ENCODE measurements around the gene UPF2.

Gene UPF2

GRCh38 chr10:11901833-11902475, 140.7 kb downstream of the UPF2 start:
- no peaks in the 10 kb centered on the region for H3K4me1 ChIP-seq (ENCODE audit: control insufficient read depth, insufficient read depth, low read length)
- H3K27me3 ChIP-seq (replicated peaks; ENCODE audit: control insufficient read depth, insufficient read depth, low read length) = peaks cover 15% of the 10 kb centered on the region
- H3K9ac ChIP-seq (ENCODE audit: low read length) = no peak overlapping the region
- no peaks in the 10 kb centered on the region for H3K36me3 ChIP-seq (ENCODE audit: control insufficient read depth, insufficient read depth, low read length, severe bottlenecking)
- H3K9me3 ChIP-seq (ENCODE audit: control insufficient read depth, low read length) = no peaks in the 10 kb centered on the region
- no peak for DNase-seq (ENCODE audit: low read depth)
- no peak overlapping the region for H3K4me3 ChIP-seq (ENCODE audit: low read length)

GRCh38 chr10:11901454-11901832, 141.2 kb downstream of the UPF2 start:
- Histone ChIP-seq H3K9ac (ENCODE audit: low read length) (no peak overlapping the region), H3K27me3 (replicated peaks; ENCODE audit: control insufficient read depth, insufficient read depth, low read length) (peaks cover 15% of the 10 kb centered on the region), H3K9me3 (ENCODE audit: control insufficient read depth, low read length) (no peaks in the 10 kb centered on the region), H3K4me3 (ENCODE audit: low read length) (no peak overlapping the region), H3K36me3 (ENCODE audit: control insufficient read depth, insufficient read depth, low read length, severe bottlenecking) (no peaks in the 10 kb centered on the region), H3K4me1 (ENCODE audit: control insufficient read depth, insufficient read depth, low read length) (no peaks in the 10 kb centered on the region)
- DNase-seq (ENCODE audit: low read depth) = no peak

GRCh38 chr10:11901036-11901301, 141.6 kb downstream of the UPF2 start:
- Histone ChIP-seq H3K36me3 (ENCODE audit: control insufficient read depth, insufficient read depth, low read length, severe bottlenecking) (no peaks in the 10 kb centered on the region), H3K9ac (ENCODE audit: low read length) (no peak overlapping the region), H3K9me3 (ENCODE audit: control insufficient read depth, low read length) (no peaks in the 10 kb centered on the region), H3K4me3 (ENCODE audit: low read length) (no peak overlapping the region), H3K27me3 (replicated peaks; ENCODE audit: control insufficient read depth, insufficient read depth, low read length) (peaks cover 15% of the 10 kb centered on the region), H3K4me1 (ENCODE audit: control insufficient read depth, insufficient read depth, low read length) (no peaks in the 10 kb centered on the region)
- DNase-seq (ENCODE audit: low read depth) = no peak

- H3K9ac ChIP-seq (ENCODE audit: low read length) = no peak overlapping the region
- H3K27me3 ChIP-seq (replicated peaks; ENCODE audit: control insufficient read depth, insufficient read depth, low read length) = peaks cover 15% of the 10 kb centered on the region
- no peaks in the 10 kb centered on the region for H3K9me3 ChIP-seq (ENCODE audit: control insufficient read depth, low read length)
- no peak overlapping the region for H3K4me3 ChIP-seq (ENCODE audit: low read length)
- H3K4me1 ChIP-seq (ENCODE audit: control insufficient read depth, insufficient read depth, low read length) = no peaks in the 10 kb centered on the region
- H3K36me3 ChIP-seq (ENCODE audit: control insufficient read depth, insufficient read depth, low read length, severe bottlenecking) = no peaks in the 10 kb centered on the region
- DNase-seq (ENCODE audit: low read depth) = no peak
Measured at GRCh38 chr10:11899067-11899876, 143.3 kb downstream of the UPF2 start.

DNA sequence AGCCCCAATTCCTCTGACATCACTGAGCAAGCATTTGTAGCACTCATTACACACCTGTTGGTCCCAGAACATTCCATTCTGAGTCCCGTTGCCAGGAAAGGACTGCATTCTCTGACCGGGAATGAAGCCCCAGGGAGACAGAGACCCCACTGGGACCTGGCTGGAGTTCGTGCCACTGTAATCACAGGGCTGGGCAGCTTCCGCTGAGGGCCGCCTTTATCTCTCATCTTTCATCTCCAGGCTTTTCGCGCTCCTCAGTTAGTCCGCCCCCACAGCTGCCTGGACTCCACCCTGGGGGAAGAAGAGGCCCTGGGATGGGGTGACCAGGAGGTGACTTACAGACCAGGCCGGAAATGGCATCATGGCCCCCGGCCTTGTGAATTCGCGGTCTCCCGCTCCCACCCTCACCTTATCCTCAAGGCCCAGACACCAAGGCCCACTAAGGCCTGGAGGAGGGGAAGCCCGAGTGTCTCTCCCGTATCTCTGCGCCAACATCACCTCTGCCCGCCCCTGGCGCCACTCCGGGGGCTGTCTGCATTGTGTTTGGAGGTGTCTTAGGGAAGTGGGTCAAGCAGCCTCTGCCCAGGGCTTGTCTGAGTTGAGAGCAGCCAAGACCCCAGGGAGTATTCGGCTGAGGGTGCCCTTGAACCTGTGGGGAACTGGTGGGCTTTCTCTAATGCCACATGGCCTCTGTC, 144.1 kb downstream of the UPF2 start:
- DNase-seq (ENCODE audit: low read depth) = no peak
- Histone ChIP-seq H3K9me3 (ENCODE audit: control insufficient read depth, low read length) (no peaks in the 10 kb centered on the region), H3K4me1 (ENCODE audit: control insufficient read depth, insufficient read depth, low read length) (no peaks in the 10 kb centered on the region)

GRCh38 chr10:11898033-11898371, 144.6 kb downstream of the UPF2 start:
- DNase-seq (ENCODE audit: low read depth) = no peak
- H3K9ac ChIP-seq (ENCODE audit: low read length) = no peak overlapping the region
- no peaks in the 10 kb centered on the region for H3K9me3 ChIP-seq (ENCODE audit: control insufficient read depth, low read length)
- no peak overlapping the region for H3K4me3 ChIP-seq (ENCODE audit: low read length)
- no peaks in the 10 kb centered on the region for H3K36me3 ChIP-seq (ENCODE audit: control insufficient read depth, insufficient read depth, low read length, severe bottlenecking)
- peaks cover 15% of the 10 kb centered on the region for H3K27me3 ChIP-seq (replicated peaks; ENCODE audit: control insufficient read depth, insufficient read depth, low read length)
- no peaks in the 10 kb centered on the region for H3K4me1 ChIP-seq (ENCODE audit: control insufficient read depth, insufficient read depth, low read length)

More for the DNA sequence above, 144.1 kb downstream of the UPF2 start:
- Histone ChIP-seq H3K9ac (ENCODE audit: low read length) (no peak overlapping the region), H3K36me3 (ENCODE audit: control insufficient read depth, insufficient read depth, low read length, severe bottlenecking) (no peaks in the 10 kb centered on the region), H3K27me3 (replicated peaks; ENCODE audit: control insufficient read depth, insufficient read depth, low read length) (peaks cover 15% of the 10 kb centered on the region), H3K4me3 (ENCODE audit: low read length) (no peak overlapping the region)

DNA sequence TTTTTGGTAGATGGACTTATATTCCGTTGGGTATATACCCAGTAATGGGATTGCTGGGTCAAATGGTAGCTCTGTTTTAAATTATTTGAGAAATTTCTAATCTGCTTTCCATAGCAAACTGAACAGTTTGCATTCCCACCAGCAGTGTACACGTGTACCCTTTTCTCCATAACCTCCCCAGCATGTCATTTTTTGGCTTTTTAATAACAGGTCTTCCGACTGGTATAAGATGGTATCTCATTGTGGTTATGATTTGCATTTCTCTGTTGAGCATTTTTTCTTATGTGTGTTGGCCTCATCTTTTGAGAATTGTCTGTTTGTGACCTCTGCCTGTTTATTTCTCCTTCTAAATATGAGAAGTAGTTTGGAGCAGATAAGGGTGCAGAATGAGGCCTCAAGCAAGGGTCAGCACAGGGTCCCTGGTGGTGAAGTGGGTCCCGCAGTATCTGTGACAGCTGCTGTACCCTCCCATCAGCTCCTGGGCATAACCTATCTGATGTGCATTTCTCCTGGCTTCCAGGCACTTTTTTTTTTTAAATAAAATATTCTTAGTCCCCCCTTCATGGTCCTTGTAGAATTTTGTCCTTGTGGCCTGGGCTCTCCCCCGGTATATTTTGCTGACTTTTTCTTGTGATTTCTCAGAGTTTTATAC, 145.9 kb downstream of the UPF2 start:
- Histone ChIP-seq H3K9me3 (ENCODE audit: control insufficient read depth, low read length) (no peaks in the 10 kb centered on the region), H3K27me3 (replicated peaks; ENCODE audit: control insufficient read depth, insufficient read depth, low read length) (peaks cover 6% of the 10 kb centered on the region), H3K36me3 (ENCODE audit: control insufficient read depth, insufficient read depth, low read length, severe bottlenecking) (no peaks in the 10 kb centered on the region), H3K4me3 (ENCODE audit: low read length) (no peak overlapping the region), H3K9ac (ENCODE audit: low read length) (no peak overlapping the region), H3K4me1 (ENCODE audit: control insufficient read depth, insufficient read depth, low read length) (no peaks in the 10 kb centered on the region)
- DNase-seq (ENCODE audit: low read depth) = no peak

GRCh38 chr10:11895598-11895997, 147.0 kb downstream of the UPF2 start:
- no peak overlapping the region for H3K4me3 ChIP-seq (ENCODE audit: low read length)
- H3K27me3 ChIP-seq (replicated peaks; ENCODE audit: control insufficient read depth, insufficient read depth, low read length) = peaks cover 4% of the 10 kb centered on the region
- no peaks in the 10 kb centered on the region for H3K4me1 ChIP-seq (ENCODE audit: control insufficient read depth, insufficient read depth, low read length)
- no peak overlapping the region for H3K9ac ChIP-seq (ENCODE audit: low read length)
- no peaks in the 10 kb centered on the region for H3K36me3 ChIP-seq (ENCODE audit: control insufficient read depth, insufficient read depth, low read length, severe bottlenecking)
- no peak for DNase-seq (ENCODE audit: low read depth)
- H3K9me3 ChIP-seq (ENCODE audit: control insufficient read depth, low read length) = no peaks in the 10 kb centered on the region

DNA sequence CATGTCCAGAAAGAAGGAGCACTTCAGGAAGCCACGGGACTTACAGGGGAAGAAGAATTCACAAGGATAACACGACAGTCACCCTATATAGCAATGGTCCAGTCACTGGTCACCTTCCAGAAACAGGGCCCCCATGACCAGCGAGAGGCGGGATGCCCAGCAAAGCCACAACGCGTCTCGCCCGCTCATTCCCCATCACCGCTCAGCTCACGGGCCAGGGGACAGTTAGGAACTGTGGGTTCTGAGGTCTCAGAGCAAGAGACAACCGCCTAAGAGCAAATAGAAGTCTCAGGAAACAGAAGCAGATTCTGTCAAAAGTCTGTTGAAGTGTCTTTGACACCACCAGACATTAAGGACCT, 147.5 kb downstream of the UPF2 start:
- no peak overlapping the region for H3K9ac ChIP-seq (ENCODE audit: low read length)
- H3K9me3 ChIP-seq (ENCODE audit: control insufficient read depth, low read length) = no peaks in the 10 kb centered on the region
- DNase-seq (ENCODE audit: low read depth) = no peak
- H3K4me3 ChIP-seq (ENCODE audit: low read length) = no peak overlapping the region
- H3K27me3 ChIP-seq (replicated peaks; ENCODE audit: control insufficient read depth, insufficient read depth, low read length) = peaks cover 4% of the 10 kb centered on the region
- no peaks in the 10 kb centered on the region for H3K36me3 ChIP-seq (ENCODE audit: control insufficient read depth, insufficient read depth, low read length, severe bottlenecking)
- H3K4me1 ChIP-seq (ENCODE audit: control insufficient read depth, insufficient read depth, low read length) = no peaks in the 10 kb centered on the region

DNA sequence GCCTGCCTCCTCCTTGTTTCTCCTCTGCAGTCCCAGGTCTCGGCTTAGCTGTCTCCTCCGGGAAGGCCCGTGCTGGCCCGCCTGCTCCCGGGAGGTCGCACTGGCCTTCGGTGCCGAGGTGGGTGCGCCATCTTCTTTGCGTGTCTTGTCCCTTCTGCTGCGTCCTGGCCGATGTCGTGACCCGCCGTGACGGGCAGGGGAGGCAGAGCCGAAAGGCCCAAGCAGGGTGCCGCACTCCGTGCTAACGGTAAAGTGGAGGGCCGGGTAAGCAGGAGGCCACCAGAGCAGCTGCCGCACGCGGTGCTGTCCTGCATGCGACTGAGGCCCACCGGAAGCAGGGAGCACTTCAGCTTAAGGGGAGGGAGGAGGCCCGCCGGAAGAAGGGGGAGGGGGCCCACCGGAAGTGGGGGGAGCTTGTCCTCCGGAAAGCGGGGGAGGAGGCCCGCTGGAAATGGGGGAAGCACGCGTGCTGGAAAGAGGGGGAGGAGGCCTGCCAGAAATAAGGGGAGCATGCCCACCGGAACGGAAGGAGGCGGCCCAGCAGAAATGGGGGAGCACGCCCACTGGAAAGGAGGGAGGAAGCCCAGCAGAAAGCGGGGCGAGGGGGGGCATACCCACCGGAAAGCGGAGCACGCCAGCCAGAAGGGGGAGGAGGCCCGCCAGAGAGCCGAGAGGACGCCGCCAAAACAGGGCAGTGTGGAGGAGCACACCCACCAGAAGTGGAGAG, 148.1 kb downstream of the UPF2 start:
- Histone ChIP-seq H3K36me3 (ENCODE audit: control insufficient read depth, insufficient read depth, low read length, severe bottlenecking) (no peaks in the 10 kb centered on the region), H3K9me3 (ENCODE audit: control insufficient read depth, low read length) (no peaks in the 10 kb centered on the region), H3K9ac (ENCODE audit: low read length) (no peak overlapping the region), H3K27me3 (replicated peaks; ENCODE audit: control insufficient read depth, insufficient read depth, low read length) (peaks cover 4% of the 10 kb centered on the region), H3K4me1 (ENCODE audit: control insufficient read depth, insufficient read depth, low read length) (no peaks in the 10 kb centered on the region), H3K4me3 (ENCODE audit: low read length) (no peak overlapping the region)
- DNase-seq (ENCODE audit: low read depth) = no peak

DNA sequence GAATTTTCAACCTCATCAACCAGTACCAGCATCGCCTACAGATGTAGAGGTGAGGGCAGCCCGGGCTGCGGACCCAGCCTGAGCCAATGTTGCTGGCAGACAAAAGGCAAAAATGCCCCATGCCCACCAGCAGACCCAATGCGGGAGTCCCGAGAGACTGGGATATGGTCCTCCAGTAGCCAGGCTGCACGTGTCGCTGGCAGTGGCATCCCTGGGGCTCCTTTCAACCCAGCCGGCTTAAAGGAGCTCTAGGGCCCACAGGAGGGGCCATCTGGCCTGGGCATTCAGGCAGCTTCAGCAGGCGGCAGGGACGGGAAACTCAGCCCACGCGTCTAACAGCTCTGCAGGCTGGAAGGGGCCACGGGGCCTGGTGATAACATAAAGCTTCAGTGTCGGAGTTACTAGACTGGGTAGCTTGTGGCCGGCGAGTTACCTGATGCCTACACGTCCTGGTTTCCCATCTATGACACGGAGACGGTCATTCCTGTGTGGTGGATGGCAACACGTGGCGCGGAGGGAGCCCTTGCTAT, 148.8 kb downstream of the UPF2 start:
- Histone ChIP-seq H3K4me1 (ENCODE audit: control insufficient read depth, insufficient read depth, low read length) (no peaks in the 10 kb centered on the region), H3K27me3 (replicated peaks; ENCODE audit: control insufficient read depth, insufficient read depth, low read length) (peaks cover 4% of the 10 kb centered on the region), H3K9ac (ENCODE audit: low read length) (no peak overlapping the region), H3K9me3 (ENCODE audit: control insufficient read depth, low read length) (no peaks in the 10 kb centered on the region), H3K4me3 (ENCODE audit: low read length) (no peak overlapping the region), H3K36me3 (ENCODE audit: control insufficient read depth, insufficient read depth, low read length, severe bottlenecking) (no peaks in the 10 kb centered on the region)
- DNase-seq (ENCODE audit: low read depth) = no peak
